Suppressor macrophage (primary cell): ENCODE measurements around the gene WIZ.

Experiments
- DNase-seq, 4 experiments: peaks; one replicate each; pipeline ENCODE4 v3.0.0-alpha.2; 2020 to 2022

WIZ gene

DNA sequence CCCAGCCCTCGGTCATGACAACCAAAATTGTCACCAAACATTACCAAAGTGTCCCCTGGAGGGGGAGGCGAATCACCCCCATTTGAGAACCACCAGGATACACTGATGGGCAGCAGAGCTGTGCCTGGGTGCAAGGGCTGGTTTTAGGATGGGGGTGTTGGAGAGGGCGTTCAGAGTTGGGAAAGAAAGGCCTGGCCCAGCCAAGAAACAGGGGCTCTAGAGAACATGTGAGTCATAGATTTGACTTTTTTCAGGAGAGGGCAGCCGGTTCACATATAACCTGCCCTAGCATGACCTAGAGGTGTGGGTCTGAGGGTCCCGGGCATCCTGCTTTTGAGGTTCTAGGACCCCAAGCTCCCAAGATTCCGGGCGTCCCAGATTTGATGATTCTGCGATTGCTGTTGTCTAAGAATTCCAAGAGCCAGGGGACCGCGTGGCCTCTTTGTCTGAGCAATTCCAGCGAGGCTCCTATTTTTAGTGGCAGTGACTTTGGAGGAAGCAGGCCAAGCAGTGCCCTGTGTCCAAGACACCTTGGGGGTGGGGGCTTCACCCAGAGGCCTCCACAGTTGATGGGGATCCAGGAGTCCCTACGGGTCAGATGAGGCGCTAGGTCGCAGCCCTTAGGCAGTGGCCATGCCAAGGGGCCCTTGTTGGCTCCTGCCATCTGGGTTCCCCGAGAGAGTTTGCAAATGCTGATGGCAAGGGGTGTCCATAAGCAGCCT, 5.1 kb downstream of the WIZ start:
- no peak for DNase-seq

DNA sequence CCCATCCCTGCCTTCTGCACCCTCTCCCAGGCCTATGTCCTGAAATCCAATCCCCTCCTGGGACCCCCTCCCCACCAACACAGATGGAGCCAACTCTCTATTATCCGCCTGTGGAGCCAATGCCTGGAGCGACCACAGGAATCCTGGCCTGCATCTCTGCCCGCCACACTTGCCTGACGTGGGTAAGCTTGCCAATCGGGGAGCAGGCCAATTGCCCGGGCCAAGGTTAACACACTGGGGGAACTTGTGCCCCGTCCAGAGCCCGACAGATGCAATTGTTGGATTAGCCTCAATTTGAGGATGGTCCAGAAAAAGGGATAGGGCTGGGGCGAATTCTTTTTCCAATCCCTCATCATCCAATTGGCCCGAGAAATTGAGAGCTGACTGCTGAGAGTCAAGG, 5.9 kb downstream of the WIZ start:
- no peak for DNase-seq

DNA sequence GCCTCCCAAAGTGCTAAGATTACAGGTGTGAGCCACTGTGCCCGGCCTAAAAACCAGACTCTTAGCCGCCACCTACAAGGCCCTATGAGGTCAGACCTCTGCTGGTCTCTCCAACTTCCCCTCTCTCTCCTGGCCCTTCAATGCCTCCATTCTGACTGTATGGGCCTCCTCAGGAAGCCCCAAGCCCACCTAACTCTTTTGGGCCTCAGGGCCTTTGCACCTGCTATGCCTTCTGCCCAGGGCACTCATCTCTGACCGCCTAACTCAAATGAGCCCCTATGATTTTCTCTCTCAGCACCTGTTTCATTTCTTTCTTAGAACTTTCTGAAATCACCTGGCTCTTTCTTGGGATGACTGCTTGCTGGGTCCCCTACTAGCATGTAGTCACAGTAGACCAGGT, 6.4 kb downstream of the WIZ start:
- DNase-seq: no peak

DNA sequence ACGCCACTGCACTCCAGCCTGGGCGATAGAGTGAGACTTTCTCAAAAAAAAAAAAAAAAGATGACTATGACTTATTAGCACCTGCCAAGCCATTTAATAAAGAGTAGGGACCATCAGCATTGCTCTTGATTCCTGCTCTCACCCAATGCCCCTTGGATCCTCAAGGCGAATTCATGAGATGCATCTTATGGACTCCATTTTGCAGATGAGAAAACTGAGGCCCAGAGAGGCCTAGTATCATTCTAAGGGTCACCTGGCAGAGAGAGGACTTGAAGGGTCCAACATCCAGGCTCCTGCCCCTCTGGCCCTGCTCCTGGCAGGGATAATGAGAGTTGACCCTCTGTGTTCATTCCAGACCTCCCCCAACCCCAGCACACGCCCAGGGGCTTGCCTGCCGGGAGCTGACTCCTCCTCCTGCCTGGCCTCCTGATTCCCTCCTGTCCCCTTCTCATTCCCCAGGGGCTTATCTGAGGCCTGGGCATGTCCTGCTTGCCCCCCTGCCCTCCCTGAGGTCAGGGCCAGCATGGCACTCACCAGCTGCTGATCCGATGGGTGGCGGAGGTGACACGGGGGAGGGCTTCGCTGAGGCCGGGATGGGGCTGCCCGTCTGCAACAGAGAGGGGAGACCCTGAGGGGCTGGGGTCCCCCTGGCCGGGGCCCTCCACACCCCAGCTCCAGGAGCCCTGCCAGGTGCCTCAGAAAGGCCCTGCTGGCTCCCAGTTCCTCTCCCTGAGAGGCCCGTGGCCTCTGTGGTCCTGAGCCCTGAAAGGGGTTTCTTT, 7.4 kb downstream of the WIZ start:
- DNase-seq: no peak

DNA sequence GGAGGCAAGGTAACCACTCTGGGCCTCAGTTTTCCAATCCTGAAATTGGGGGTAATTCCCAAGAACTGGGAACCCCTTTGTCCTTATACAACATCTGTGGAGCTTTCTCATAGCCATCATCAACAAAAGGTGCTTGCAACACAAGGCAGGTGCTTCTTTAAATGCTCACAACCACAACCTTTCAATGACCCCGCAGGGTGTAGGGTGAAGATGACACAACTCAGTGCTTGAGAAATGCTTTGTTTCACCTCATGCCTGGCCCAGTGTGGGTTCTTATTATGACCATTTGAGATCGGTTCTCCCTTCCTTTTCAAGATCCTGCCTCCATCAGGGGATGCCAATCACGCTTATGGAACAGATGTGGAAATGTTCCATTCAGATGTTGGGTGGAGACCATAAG, 8.4 kb downstream of the WIZ start:
- no peak for DNase-seq

DNA sequence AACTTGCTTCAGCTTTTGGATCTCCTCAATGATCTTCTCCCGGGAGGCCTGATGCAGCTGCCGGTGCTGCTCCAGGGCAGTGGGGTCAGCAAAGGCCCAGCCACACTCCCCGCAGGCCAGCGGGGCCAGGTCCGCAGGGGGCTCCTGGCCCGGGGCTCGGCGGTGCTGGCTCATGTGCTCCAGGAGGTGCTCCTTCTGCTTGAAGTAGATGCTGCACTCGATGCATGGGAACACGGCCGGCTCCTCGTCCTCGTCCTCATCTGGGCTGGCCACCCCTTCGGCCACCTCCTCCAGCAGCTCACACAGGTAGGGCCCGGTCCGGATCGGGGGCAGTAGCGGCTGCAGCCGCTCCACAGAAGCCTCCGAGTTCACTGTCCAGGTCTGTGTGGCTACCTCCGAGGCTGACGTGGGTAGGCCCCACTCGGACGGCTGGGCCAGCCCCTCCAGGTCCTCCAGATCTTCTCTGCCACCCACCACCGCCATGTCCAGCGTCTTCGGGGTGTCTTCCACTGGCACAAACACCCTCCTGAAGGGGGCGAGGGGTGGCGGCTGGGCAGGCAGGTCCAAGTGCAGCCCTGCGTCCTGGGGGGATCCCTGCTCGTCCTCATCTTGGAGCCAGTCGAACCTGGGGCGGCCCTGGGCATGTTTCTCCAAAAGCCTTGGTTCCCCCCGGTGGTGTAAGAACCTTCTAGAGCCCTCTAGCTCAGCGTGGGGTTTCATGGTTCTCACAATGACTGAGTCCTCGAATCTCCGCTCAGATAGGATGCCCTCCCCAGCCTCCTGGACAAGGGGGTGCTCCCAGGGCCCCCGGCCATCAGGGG, 9.7 kb downstream of the WIZ start:
- DNase-seq: no peak

DNA sequence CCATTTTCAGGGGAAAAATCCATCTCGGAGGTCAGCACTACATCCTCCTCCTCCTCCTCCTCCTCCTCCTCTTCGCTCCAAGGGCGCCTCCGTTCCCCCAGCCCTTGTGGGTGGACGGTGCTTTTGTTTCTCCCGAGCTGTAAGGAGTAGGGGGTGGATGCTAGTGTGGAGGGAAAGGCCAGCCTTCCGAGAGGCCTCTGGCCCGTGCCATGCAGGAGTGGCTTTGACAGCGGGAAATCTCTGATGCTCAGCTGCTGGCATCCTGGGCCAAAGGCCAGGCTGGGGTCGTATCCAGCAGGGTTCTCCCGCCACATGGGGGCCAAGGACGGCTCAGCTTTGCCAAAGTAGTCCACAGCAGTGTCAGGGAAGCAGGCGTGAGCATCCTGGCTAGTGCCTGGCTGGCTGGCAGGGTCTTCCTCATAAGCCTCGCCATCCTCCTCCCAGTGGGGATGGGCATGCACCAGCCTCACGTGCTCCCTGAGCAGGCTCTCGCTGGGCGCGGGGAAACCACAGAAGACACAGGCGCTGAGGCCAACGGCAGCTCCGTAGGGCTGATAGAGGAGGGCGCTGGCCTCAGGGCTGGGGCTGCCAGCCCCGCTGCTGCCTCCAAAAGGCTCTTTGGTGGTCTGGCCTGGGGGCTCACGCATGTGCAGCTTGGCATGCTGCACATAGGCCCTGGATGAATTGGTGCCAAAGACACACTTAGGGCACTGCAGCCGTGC, 10.5 kb downstream of the WIZ start:
- no peak for DNase-seq

DNA sequence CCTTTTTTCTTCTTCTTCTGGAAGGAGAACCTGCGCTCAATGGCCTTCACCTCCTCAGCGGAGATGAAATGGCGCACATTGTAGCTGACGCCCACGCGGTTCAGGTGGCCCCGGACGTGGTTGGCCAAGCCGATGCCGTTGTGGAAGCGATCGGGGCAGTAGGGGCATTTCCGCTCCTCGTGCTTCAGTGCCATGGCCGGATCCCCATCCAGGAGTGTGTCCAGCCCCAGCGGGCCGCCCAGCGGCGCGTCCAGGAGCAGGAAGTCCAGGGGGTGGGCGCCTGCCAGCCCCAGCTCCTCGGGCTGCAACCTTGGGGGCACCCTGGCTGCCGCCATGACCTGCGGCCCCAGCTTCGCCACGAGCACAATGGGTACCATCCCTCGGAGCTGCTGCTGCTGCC, 11.2 kb downstream of the WIZ start:
- no peak for DNase-seq

DNA sequence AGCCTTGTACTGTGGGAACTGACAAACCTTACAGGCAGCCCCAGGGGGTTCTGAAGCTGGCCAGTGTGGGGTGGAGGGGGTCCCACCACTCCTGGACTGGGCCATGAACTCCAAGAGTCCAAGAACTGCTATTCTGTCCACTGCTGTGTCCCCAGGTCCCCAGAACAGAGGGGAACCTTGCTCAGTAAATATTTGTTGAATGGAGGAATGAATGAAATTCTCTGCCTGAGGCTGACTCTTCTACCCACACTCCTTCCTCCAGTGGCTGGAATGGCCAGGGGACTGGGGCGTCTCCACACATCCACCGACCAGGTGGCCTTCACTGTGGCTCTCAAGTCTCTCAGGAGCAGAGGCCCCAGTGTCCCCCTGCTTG, 11.6 kb downstream of the WIZ start:
- DNase-seq: no peak

DNA sequence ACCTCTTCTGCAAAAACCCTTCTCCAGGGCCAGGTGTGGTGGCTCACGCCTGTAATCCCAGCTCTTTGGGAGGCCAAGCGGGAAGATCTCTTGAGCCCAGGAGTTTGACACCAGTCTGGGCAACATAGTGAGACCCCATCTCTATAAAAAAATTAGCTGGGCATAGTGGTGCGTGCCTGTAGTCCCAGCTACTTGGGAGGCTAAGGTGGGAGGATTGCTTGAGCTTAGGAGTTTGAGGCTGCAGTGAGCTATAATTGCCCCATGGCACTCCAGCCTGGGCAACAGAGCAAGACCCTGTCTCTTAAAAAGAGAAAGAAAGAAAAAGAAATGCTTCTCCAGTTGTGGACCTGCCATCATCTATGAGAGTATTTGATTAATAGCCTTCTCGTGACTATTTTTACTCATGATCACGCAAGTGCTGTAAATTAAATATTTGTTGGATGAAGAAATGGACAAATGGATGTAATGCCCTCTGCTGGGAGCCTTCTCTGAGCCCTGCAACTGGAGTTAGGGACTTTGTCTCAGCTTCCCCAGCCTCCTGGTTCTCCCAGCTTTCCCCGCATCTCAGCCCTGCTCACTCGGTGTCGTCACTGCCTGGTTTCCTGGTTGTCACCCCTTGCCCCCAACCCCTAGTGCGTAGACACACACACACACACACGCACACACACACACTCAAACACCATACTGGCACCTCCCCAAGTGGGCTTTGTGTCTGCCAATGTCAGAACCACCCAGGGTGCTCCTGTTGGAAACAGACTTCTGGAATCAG, 12.2 kb downstream of the WIZ start:
- DNase-seq: no peak

DNA sequence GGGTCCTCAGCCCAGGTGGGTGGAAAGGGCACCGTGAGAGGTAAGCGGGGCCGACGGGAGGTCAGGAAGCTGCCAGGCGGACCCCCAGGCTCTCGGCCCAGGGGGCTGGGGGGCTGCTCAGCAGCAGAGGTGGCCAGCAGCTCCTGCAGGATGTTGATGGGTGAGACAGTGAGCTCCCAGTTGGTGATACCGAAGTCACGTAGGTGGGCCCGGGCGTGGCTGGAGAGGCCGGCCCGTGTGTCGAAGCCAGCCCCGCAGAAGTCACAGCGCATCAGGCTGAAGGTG, 13.0 kb downstream of the WIZ start:
- DNase-seq: no peak

DNA sequence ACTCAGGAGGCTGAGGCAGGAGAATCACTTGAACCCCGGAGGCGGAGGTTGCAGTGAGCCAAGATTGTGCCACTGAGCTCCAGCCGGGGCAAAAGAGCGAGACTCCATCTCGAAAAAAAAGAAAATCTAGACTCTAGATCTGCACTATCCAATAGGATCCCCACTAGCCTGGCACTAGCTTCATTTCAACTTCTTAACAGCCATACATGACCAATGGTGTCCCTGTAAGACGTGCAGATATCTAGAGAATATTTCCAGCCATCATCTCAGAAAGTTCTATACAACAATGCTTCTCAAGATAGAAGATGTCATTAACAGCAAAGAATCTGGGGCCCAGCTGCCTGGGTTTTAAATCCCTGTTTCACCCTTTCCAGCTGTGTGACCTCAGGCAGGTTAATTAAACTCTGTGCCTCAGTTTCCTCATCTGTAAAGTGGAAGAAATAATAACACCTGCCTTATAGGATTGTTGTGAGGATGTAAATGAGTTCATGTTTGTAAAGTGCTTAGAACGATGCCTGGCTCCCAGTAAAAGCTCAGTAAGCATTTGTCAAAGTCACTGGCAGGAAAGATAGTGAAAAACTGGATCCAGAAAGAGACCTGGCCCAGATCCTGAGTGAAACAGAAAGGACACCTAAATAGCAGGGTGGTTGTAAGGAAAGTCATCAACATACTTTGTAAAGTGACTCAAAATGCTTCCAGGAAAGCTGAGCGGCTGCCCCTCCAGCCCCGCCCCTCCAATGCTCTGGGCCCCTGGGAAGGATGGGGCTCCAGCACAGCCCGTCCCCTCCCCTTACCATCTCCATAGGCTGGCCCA, 13.5 kb downstream of the WIZ start:
- DNase-seq: no peak

DNA sequence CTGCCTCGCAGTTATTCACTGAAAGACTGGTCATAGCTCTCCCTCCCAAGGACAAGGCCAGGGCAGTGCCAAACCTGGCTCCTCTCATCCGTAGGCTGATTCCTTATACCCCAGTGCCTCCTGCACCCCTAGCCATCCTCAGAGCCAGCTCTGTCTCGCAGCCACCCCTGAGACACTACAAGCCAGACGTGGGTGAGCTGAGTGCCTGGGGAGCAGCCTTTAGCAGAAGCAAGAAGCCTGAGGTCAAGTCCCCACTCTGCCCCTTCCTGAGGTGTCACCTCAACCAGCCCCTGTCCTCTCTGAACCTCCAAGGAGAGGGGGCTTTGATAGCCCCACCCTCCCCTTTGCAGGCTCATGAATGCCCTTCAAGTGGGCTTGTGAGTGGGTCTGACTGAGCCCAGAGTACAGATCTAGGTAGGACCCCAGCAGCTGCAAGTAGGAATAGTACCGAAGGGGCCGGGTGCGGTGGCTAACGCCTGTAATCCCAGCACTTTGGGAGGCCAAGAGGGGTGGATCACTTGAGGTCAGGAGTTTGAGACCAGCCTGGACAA, 16.2 kb downstream of the WIZ start:
- DNase-seq: peak in 1 of 4 experiments; percentile 15

DNA sequence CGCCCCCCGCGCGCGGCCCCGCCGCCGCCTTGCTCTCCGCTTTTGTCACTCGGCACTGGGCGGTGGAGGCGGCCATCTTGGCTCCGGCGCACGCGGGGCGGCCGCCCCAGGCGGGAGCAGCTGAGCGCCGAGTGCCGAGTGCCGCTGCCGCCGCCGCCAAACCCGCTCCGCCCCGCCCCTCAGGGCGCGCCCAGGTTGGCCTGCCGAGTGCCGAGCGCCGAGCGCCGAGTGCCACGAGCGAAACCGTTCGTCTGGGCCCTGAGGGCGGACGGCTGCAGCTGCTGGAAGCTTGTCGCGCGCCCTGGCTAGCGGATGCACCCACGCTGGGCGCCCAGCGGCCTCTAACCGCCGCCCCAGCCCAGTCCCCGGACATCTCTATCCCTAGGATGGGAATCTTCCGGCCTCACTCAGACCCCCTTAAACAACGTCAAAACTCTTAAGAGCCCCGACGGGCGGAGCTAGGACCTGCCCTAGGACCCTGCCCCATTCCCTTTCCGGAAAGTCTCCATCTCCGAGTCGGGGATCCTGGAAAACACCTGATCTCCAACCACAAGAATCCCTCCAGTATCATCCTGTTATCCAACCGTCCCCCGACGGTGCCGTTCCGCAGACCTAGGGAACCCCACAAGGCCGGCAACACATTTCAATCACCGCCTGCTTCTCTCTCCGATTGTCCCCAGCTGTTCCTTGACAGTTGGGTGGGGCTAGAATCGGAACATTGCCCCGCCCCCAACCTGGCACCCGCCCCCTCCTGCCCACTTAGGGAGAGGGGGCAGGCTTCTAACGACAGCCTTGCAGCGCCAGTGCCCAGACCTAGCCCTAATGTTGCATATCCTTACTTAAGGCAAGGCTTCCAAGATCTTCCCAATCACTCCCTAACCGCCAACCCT, 16.9 kb downstream of the WIZ start:
- DNase-seq: peak; percentile 94 to 97 (median 96)

DNA sequence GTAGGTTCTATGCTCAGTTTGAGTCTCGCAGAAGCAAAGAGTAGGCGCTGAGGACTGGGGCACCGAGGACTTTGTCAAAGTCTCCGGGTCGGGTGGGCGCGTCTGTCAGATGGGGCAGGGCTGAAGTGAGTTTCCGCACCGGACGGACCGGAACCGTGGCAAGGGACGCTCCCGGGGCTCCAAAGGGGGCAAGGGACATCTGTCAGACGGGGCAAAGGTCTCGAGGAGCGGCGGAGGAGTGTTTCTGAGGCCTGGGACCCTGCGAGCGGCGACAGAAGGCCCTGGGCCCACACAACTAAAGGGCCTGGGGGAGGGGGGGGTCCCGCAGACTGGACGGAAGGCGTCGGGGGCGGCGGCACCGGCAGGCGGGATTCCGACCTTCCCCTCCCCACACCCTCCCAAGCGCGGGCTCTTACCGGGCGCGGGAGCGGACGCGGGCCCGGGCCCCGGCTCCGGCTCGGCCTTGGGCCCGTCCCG, 17.7 kb downstream of the WIZ start:
- DNase-seq: peak in 3 of 4 experiments; percentile 16 to 48 (median 23)

DNA sequence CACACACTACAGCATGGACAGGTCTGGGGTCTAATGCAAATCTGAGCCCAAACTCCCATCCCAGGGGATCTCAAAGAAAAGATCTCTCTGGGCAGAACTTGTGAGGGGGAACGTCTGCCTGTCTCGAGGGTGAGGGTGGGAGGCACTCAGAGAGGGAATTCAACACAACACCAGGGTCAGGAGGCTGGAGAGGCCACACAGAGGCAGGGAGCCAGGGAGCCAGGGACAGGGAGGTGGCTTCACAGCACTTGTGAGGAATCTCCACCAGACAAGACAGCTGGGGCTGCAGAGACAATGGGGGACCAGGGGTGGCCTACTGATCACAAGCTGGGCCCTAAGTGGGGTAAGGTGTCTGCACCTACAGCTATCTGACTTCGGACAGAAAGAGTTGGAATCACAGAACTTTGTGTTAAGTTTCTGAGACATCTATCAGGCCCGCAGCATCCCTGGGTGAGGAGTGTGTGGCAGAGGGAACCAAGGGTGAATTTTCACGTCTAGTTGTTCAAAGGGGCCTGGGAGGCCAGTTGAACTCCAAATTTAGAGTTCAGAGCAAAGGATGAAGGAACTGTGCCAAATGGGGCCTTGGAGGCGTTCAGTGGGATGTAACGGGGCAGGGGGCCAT, 18.2 kb downstream of the WIZ start:
- no peak for DNase-seq

DNA sequence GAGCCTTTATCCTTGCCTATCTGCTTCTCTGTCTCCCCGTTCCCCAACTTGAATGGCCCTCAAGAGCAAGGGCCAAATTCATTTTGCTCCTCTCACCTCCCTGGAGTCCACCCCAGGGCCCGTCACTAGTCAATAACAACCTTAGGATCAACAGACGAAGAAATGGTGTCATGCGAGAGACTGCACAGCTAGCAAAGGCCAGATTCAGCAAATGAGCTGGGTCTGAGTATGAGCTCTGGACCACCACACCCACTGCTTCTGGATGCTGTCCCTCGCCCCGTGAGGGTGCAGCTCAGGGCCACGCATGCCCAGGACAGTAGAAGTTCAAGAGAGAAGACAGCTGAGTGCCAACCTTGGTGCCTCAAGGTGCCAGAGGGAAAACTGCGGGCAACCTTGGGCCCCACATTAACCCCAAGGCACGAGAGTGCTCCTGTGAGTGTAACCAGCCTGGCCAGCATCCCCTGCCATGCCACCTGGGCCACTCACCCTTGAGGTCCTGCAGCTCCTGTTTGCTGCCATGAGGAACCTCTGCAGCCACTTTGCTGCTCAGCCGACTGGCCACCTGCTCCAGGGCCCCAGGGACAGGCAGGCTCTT, 19.1 kb downstream of the WIZ start:
- DNase-seq: no peak

DNA sequence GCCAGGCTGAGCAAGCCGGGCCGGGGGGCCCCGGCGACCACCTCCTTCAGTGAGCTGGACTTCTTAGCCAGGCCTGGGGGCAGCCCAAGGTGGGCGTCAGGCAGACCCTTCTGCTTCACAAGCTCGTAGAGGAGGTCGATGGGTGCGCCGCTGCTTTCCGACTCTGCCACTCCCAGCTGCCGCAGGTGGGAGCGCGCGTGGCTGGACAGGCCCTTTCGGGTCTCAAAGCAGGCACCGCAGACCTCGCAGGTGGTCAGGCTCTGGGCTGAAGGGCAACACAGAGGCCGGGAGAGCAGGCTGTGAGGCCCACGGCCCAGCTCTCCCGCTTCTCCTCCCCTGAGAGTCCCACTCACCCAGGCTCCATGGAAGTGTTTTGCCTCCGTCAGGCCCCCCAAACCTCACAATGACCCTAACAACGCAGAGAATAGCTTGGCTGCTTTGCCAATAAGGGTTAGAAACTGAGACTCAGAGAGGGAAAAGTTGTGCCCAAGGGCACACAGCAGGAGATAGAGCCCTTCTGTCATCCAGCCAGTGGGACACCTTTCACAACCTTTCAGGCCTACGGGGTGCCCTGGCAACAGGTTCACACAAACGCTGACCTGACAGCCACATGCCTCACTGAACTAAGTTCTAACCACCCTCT, 19.8 kb downstream of the WIZ start:
- DNase-seq: no peak
